ENCODE measurements around the gene ADGRB2.

GRCh38 chr1:31758823-31759222 is 5.3 kb downstream of the ADGRB2 start:
- TF ChIP-seq CTCF (IDR thresholded peaks at IDR 0.05): no peak
- no peak for TF ChIP-seq POLR2A (IDR thresholded peaks at IDR 0.05)
